GM18868 (cell line): ENCODE data around the gene ZKSCAN4.
A peak's percentile ranks its signal among the peaks of the same experiment; 100 is the strongest.

Source experiments
- ATAC-seq: cut with Tn5 transposase; IDR thresholded peaks from one replicate; pipeline ENCODE4 v1.9.1; 2021; ENCODE audit warnings: mild to moderate bottlenecking, moderate library complexity; ENCODE audit not compliant: unreplicated experiment

ZKSCAN4 gene

GRCh38 chr6:28252009-28252975 is at the start of gene ZKSCAN4:
Gene ZKSCAN4, minus strand, starts transcription at chr6:28252269. Its CDS starts 289 bp downstream, at chr6:28251980.
- ATAC-seq = peak; percentile 87

- ATAC-seq = no peak
Measured at GRCh38 chr6:28296520-28297060, 44.5 kb upstream of the ZKSCAN4 start.

DNA sequence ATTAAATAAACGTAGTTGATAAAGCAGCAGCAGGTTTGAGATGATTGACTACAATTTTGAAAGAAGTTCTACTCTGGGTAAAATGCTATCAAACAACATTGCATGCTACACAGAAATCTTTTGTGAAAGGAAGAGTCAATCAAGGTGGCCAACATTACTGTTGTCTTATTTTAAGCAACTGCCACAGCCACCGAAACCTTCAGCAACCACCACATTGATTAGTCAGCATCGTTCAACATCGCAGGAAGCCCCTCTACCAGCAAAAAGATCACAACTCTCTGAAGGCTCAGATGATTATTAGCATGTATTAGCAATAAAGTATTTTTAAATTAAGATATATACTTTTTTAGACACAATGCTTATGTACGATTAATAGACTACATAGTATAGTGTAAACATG is 43.3 kb upstream of the ZKSCAN4 start:
- no peak for ATAC-seq

DNA sequence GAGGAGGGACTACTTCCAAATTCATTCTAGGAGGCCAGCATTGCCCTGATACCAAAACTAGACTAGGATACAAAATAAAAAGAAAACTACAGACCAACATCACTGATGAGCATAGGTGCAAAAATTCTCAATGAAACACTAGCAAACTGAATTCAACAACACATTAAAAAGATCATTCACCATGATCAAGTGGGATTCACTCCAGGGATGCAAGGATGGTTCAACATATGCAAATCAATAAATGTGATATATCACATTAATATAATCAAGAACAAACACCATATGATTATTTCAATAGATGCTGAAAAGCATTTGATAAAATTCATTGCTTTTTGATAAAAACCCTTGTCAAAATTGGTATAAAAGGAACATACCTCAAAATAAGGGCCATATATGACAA is 39.5 kb upstream of the ZKSCAN4 start:
- ATAC-seq = no peak

- no peak for ATAC-seq
Measured at GRCh38 chr6:28282926-28283325, 30.9 kb upstream of the ZKSCAN4 start.

DNA sequence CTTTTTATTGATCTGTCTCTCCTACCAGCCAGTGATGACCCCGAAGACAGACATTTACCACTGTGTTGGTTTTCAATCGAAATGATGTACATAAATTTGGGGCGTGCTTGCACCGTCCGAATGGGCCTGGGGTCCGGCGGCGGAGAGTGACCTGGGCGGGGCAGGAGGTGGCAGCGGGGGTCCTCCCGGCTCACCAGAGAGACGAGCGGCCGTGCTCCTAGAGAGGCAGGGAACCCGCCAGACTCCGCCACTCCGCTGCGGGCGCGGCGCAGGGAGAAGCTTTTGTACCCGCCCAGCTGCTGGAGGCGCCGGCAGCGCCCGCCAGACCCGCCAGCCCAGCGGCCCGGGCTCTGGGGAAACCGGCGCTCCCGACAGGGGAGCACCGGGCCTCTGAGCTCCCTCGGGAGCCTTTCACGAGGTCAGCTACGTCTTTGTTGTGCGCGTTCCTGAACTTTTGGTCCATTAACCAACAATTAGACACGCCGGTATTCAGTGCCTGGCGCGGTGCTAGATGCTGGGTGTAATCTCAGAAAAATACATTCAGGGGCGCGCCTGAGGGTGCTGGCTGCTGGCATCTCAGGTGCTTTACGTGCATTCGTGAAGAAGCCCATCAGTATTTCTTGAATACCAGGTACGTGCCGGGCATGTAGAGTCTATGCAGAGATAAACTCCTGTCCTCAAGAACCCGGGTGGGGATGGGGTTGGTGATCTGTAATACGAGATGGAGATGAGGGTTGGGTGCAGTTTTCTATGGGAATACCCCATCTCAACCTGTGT is 29.4 kb upstream of the ZKSCAN4 start, which contains the start of gene PGBD1:
PGBD1 (plus strand) TSS at position 285 of the 777 bp plus-strand sequence. CDS start 2,242 bp downstream, outside the sequence.
- ATAC-seq = peak; percentile 80

- no peak for ATAC-seq
Measured at GRCh38 chr6:28280595-28281287, 28.7 kb upstream of the ZKSCAN4 start.

GRCh38 chr6:28277746-28278145 is 25.7 kb upstream of the ZKSCAN4 start:
- ATAC-seq = no peak

DNA sequence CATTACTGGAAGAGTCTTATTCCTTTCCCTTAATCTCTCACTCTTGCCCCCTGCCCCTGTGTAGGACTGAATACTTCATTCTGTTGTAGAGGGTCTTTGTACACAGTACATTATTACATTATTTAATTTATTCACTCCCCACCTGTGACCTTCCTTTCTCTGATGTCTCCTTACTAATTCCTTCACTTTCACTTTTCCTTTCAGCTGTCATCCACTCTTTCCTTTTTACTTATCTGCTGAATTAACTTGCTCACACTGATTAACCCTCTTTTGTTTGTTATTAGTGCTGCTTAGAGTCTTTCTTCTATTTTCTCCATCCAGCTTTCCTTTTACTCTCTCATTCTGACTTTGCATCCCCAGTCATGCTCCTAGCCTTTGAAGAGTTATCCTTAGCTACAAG is 22.8 kb upstream of the ZKSCAN4 start:
- no peak for ATAC-seq

- ATAC-seq = no peak
Measured at GRCh38 chr6:28269492-28269891, 17.4 kb upstream of the ZKSCAN4 start.

- ATAC-seq = no peak
Measured at GRCh38 chr6:28267695-28268059, 15.6 kb upstream of the ZKSCAN4 start.

DNA sequence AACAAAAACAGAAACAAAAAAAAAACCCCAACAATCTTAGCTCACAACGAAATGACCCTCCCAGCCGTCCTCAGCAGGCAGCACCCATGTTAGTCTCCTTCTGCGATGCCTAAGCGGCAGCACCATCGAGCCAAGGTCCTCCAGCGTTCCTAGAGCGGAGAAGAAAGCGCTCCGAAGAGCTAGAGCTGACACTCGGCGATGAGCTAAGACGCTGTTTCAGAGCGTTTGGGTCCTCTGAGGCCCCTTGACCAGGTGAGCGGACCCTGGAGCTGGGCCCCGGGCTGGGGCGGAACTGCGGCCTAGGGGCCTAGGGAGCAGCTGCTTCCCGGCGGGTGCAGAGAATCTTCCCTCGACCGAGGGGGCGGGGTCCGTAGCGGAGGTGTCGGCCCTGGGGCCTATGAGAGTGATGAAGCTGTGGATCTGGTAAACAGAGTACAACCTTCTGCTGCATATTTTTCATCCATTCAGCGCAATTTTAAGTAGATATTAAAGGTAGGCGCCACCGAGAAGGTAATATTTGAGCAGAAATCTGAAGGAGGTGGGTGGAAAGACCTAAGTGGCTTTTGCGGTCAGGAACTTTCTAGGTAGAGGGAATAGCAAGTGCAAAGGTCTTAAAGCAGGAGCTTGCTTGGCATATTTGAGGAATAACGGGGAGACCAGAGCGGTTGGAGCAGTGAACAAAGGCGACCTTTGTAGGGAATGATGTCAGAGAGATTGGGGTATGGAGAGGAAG is 15.1 kb upstream of the ZKSCAN4 start, which contains the start of gene ZSCAN26:
ZSCAN26 (plus strand) TSS at position 182 of the 733 bp plus-strand sequence. CDS start 4,777 bp downstream, outside the sequence.
- ATAC-seq = peak; percentile 94

- ATAC-seq = no peak
Measured at GRCh38 chr6:28266563-28266961, 14.5 kb upstream of the ZKSCAN4 start.

GRCh38 chr6:28264834-28265401 is 12.8 kb upstream of the ZKSCAN4 start:
- no peak for ATAC-seq

GRCh38 chr6:28263922-28264321 is 11.9 kb upstream of the ZKSCAN4 start:
- no peak for ATAC-seq

- ATAC-seq = no peak
Measured at GRCh38 chr6:28258877-28259777, 7.1 kb upstream of the ZKSCAN4 start, which contains the start of gene NKAPL. Gene NKAPL, plus strand, starts transcription at chr6:28259297. Its CDS starts 75 bp downstream, at chr6:28259372.

DNA sequence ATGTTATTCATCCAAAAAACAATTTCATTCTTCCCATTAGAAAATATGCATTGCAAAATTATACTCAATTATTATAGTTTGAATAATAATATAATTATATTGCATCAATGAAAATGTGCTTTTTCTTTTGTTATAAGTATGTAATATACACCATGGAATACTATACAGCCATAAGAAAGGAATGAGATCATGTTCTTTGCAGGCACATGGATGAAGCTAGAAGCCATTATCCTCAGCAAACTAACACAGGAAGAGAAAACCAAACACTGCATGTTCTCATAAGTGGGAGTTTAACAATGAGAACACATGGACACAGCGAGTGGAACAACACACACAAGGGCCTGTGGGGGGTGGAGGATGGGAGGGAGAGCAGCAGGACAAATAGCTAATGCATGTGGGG is 5.0 kb upstream of the ZKSCAN4 start:
- no peak for ATAC-seq

DNA sequence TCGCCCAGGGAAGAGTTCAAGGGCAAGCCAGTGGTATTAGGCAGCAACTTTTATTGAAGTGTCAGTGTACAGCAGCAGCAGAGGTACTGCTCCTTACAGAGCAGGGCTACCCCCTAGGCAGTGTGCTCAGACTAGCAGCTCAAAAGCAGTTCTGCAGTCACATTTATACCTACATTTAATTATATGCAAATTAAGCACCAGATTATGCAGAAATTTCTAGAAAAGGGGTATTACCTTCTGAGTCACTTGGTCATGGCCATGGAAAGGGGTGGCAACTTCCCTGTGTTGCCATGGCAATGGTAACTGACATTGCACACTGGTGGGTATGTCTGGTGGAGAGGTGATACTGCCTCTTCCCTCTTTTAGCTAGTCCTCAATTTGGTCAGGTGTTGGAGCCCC is 2.1 kb upstream of the ZKSCAN4 start:
- ATAC-seq = no peak

GRCh38 chr6:28251661-28252008 is 434 bp downstream of the ZKSCAN4 start:
- peak; percentile 45 for ATAC-seq
